WTC11 (cell line): ENCODE measurements around the gene SPOCK1. TPM values are rescaled to one million over a fixed set of nuclear protein-coding genes. Genes with fewer than 3 reads are reported as not detected.

Source experiments
- ATAC-seq: fragments of 200-7000 bp; cut with Tn5 transposase; 2 replicates; pipeline ENCODE4 v1.10.0; 2021; ENCODE audit warnings: mild to moderate bottlenecking, moderate library complexity
- CTCF ChIA-PET: fragments of 300-600 bp; sonication (Branson Sonifier 250); formaldehyde crosslinking; loops from one replicate; lab custom pipeline; 2021; ENCODE audit warnings: antibody characterized with exemption; lab: Charles Lee
- POLR2A ChIA-PET: fragments of 350-600 bp; sonication (Branson Sonifier 250); formaldehyde crosslinking; loops from one replicate; lab custom pipeline; 2021; ENCODE audit warnings: antibody characterized with exemption; lab: Charles Lee
- DNase-seq: peaks from one replicate; pipeline ENCODE4 v3.0.0; 2021; ENCODE audit warnings: low spot score
- H3K27ac Mint-ChIP-seq: 2 replicates; pipeline ENCODE4 v1.8.0; 2021; ENCODE audit warnings: mixed read lengths
- H3K27me3 Mint-ChIP-seq: 2 replicates; pipeline ENCODE4 v1.8.0; 2021; ENCODE audit warnings: low read depth, mild to moderate bottlenecking, moderate library complexity, mixed read lengths
- H3K36me3 Mint-ChIP-seq: 2 replicates; pipeline ENCODE4 v1.8.0; 2021; ENCODE audit warnings: mixed read lengths
- H3K4me1 Mint-ChIP-seq: 2 replicates; pipeline ENCODE4 v1.8.0; 2022; ENCODE audit warnings: mixed read lengths
- H3K4me3 Mint-ChIP-seq: 2 replicates; pipeline ENCODE4 v1.8.0; 2021; ENCODE audit warnings: mild to moderate bottlenecking, moderate library complexity, mixed read lengths
- H3K9me3 Mint-ChIP-seq: 2 replicates; pipeline ENCODE4 v1.8.0; 2021; ENCODE audit warnings: mixed read lengths
- ATF1 ChIP-seq: sonication (generic); formaldehyde crosslinking; IDR thresholded peaks from 2 replicates; pipeline ENCODE4 v1.8.1; 2023; ENCODE audit warnings: mild to moderate bottlenecking, moderate library complexity, missing genetic modification reagents
- FOXJ3 ChIP-seq: sonication (generic); formaldehyde crosslinking; IDR thresholded peaks from 2 replicates; pipeline ENCODE4 v1.9.0; 2021; ENCODE audit warnings: missing genetic modification reagents, mild to moderate bottlenecking, borderline replicate concordance
- FOXK1 ChIP-seq: sonication (generic); formaldehyde crosslinking; IDR thresholded peaks from 2 replicates; pipeline ENCODE4 v1.8.0; 2022; ENCODE audit warnings: mild to moderate bottlenecking, moderate library complexity, missing genetic modification reagents
- GTF2I ChIP-seq: fragments of 250-450 bp; sonication (Bioruptor Pico); conservative IDR thresholded peaks from 2 replicates; pipeline ENCODE4 v1.4.0; 2021; ENCODE audit warnings: mild to moderate bottlenecking
- SMAD4 ChIP-seq: sonication (generic); formaldehyde crosslinking; IDR thresholded peaks from 2 replicates; pipeline ENCODE4 v1.8.0; 2022; ENCODE audit warnings: mild to moderate bottlenecking, missing genetic modification reagents
- TP53 ChIP-seq: sonication (generic); formaldehyde crosslinking; IDR thresholded peaks from 2 replicates; pipeline ENCODE4 v1.8.1; 2023; ENCODE audit warnings: mild to moderate bottlenecking, missing genetic modification reagents
- ZBTB21 ChIP-seq: sonication (generic); formaldehyde crosslinking; IDR thresholded peaks from 2 replicates; pipeline ENCODE4 v1.8.1; 2023; ENCODE audit warnings: mild to moderate bottlenecking, missing genetic modification reagents, borderline replicate concordance
- ZNF396 ChIP-seq: fragments of 250-450 bp; sonication (Bioruptor Pico); IDR thresholded peaks from 2 replicates; pipeline ENCODE4 v1.8.0; 2021; ENCODE audit warnings: mild to moderate bottlenecking, moderate library complexity, borderline replicate concordance
- total RNA-seq: library from RNA; stranded (reverse); gene quantifications from 3 replicates; pipeline ENCODE4 v1.2.3, GENCODE V29; 2021
- TF ChIP-seq, protein P1 (sequence below): sonication (generic); formaldehyde crosslinking; conservative IDR thresholded peaks from 2 replicates; pipeline ENCODE4 v1.8.1; 2023; ENCODE audit warnings: mild to moderate bottlenecking, low read depth, missing genetic modification reagents, moderate library complexity
- TF ChIP-seq, protein P2 (sequence below): sonication (generic); formaldehyde crosslinking; IDR thresholded peaks from 2 replicates; pipeline ENCODE4 v1.8.1; 2022; ENCODE audit warnings: mild to moderate bottlenecking, missing genetic modification reagents, moderate library complexity, borderline replicate concordance
- TF ChIP-seq, protein P3 (sequence below): fragments of 250-450 bp; sonication (Bioruptor Pico); IDR thresholded peaks from 2 replicates; pipeline ENCODE4 v1.9.0; 2021; ENCODE audit warnings: mild to moderate bottlenecking
- TF ChIP-seq, protein P4 (sequence below): sonication (generic); formaldehyde crosslinking; IDR thresholded peaks from 2 replicates; pipeline ENCODE4 v1.8.0; 2023; ENCODE audit warnings: missing genetic modification reagents, mild to moderate bottlenecking, borderline replicate concordance
- TF ChIP-seq, protein P5 (sequence below): sonication (generic); formaldehyde crosslinking; IDR thresholded peaks from 2 replicates; pipeline ENCODE4 v1.8.0; 2022; ENCODE audit warnings: mild to moderate bottlenecking, missing genetic modification reagents
- TF ChIP-seq, protein P6 (sequence below): sonication (generic); formaldehyde crosslinking; IDR thresholded peaks from 2 replicates; pipeline ENCODE4 v1.8.1; 2023; ENCODE audit warnings: mild to moderate bottlenecking, moderate library complexity, missing genetic modification reagents

SPOCK1 gene
- total RNA-seq, 1 experiment from 2014 or later = 15.2 TPM

DNA sequence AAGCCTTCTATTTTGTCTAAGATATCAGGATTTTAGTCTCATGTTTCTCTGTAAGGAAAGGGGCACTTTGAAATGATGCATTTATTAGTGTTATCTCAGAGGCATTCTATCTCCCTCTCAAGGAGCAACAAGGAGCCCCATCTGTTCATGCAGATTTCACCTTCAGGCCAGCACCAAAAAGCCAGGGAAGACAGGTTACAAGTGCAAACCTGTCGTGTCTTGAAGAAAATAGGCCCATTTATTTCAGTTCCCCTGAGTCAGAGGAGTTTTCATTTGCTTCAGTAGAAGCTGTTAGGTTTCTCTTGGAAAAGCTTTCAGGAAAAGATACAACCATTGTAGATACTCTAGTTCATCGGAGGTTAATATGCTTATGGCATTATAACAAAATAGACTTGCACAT is 97.2 kb downstream of the SPOCK1 start:
- CTCF ChIA-PET = no interaction called here
- Mint-ChIP-seq H3K27me3 (no peaks in the 10 kb centered on the region), H3K4me3 (no peak overlapping the region), H3K36me3 (no peaks in the 10 kb centered on the region), H3K27ac (no peak overlapping the region), H3K9me3 (no peaks in the 10 kb centered on the region), H3K4me1 (no peaks in the 10 kb centered on the region)
- TF ChIP-seq FOXJ3 (CRISPR knock-in tag) = no peak
- no peak for TF ChIP-seq FOXK1 (CRISPR knock-in tag)
- TF ChIP-seq ZBTB21 = no peak
- TF ChIP-seq, protein P1, sequence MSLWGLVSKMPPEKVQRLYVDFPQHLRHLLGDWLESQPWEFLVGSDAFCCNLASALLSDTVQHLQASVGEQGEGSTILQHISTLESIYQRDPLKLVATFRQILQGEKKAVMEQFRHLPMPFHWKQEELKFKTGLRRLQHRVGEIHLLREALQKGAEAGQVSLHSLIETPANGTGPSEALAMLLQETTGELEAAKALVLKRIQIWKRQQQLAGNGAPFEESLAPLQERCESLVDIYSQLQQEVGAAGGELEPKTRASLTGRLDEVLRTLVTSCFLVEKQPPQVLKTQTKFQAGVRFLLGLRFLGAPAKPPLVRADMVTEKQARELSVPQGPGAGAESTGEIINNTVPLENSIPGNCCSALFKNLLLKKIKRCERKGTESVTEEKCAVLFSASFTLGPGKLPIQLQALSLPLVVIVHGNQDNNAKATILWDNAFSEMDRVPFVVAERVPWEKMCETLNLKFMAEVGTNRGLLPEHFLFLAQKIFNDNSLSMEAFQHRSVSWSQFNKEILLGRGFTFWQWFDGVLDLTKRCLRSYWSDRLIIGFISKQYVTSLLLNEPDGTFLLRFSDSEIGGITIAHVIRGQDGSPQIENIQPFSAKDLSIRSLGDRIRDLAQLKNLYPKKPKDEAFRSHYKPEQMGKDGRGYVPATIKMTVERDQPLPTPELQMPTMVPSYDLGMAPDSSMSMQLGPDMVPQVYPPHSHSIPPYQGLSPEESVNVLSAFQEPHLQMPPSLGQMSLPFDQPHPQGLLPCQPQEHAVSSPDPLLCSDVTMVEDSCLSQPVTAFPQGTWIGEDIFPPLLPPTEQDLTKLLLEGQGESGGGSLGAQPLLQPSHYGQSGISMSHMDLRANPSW (CRISPR knock-in tag) = no peak
- TF ChIP-seq TP53 (CRISPR knock-in tag) = no peak
- no peak for TF ChIP-seq ZNF396 (CRISPR knock-in tag)
- TF ChIP-seq, protein P2, sequence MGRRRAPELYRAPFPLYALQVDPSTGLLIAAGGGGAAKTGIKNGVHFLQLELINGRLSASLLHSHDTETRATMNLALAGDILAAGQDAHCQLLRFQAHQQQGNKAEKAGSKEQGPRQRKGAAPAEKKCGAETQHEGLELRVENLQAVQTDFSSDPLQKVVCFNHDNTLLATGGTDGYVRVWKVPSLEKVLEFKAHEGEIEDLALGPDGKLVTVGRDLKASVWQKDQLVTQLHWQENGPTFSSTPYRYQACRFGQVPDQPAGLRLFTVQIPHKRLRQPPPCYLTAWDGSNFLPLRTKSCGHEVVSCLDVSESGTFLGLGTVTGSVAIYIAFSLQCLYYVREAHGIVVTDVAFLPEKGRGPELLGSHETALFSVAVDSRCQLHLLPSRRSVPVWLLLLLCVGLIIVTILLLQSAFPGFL = no peak
- TF ChIP-seq, protein P3, sequence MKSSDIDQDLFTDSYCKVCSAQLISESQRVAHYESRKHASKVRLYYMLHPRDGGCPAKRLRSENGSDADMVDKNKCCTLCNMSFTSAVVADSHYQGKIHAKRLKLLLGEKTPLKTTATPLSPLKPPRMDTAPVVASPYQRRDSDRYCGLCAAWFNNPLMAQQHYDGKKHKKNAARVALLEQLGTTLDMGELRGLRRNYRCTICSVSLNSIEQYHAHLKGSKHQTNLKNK = no peak
- TF ChIP-seq ATF1 (CRISPR knock-in tag) = no peak
- TF ChIP-seq, protein P4, sequence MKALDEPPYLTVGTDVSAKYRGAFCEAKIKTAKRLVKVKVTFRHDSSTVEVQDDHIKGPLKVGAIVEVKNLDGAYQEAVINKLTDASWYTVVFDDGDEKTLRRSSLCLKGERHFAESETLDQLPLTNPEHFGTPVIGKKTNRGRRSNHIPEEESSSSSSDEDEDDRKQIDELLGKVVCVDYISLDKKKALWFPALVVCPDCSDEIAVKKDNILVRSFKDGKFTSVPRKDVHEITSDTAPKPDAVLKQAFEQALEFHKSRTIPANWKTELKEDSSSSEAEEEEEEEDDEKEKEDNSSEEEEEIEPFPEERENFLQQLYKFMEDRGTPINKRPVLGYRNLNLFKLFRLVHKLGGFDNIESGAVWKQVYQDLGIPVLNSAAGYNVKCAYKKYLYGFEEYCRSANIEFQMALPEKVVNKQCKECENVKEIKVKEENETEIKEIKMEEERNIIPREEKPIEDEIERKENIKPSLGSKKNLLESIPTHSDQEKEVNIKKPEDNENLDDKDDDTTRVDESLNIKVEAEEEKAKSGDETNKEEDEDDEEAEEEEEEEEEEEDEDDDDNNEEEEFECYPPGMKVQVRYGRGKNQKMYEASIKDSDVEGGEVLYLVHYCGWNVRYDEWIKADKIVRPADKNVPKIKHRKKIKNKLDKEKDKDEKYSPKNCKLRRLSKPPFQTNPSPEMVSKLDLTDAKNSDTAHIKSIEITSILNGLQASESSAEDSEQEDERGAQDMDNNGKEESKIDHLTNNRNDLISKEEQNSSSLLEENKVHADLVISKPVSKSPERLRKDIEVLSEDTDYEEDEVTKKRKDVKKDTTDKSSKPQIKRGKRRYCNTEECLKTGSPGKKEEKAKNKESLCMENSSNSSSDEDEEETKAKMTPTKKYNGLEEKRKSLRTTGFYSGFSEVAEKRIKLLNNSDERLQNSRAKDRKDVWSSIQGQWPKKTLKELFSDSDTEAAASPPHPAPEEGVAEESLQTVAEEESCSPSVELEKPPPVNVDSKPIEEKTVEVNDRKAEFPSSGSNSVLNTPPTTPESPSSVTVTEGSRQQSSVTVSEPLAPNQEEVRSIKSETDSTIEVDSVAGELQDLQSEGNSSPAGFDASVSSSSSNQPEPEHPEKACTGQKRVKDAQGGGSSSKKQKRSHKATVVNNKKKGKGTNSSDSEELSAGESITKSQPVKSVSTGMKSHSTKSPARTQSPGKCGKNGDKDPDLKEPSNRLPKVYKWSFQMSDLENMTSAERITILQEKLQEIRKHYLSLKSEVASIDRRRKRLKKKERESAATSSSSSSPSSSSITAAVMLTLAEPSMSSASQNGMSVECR (CRISPR knock-in tag) = no peak
- TF ChIP-seq, protein P5, sequence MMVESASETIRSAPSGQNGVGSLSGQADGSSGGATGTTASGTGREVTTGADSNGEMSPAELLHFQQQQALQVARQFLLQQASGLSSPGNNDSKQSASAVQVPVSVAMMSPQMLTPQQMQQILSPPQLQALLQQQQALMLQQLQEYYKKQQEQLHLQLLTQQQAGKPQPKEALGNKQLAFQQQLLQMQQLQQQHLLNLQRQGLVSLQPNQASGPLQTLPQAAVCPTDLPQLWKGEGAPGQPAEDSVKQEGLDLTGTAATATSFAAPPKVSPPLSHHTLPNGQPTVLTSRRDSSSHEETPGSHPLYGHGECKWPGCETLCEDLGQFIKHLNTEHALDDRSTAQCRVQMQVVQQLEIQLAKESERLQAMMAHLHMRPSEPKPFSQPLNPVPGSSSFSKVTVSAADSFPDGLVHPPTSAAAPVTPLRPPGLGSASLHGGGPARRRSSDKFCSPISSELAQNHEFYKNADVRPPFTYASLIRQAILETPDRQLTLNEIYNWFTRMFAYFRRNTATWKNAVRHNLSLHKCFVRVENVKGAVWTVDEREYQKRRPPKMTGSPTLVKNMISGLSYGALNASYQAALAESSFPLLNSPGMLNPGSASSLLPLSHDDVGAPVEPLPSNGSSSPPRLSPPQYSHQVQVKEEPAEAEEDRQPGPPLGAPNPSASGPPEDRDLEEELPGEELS = no peak
- no peak for TF ChIP-seq GTF2I
- no peak for TF ChIP-seq SMAD4 (CRISPR knock-in tag)
- TF ChIP-seq, protein P6, sequence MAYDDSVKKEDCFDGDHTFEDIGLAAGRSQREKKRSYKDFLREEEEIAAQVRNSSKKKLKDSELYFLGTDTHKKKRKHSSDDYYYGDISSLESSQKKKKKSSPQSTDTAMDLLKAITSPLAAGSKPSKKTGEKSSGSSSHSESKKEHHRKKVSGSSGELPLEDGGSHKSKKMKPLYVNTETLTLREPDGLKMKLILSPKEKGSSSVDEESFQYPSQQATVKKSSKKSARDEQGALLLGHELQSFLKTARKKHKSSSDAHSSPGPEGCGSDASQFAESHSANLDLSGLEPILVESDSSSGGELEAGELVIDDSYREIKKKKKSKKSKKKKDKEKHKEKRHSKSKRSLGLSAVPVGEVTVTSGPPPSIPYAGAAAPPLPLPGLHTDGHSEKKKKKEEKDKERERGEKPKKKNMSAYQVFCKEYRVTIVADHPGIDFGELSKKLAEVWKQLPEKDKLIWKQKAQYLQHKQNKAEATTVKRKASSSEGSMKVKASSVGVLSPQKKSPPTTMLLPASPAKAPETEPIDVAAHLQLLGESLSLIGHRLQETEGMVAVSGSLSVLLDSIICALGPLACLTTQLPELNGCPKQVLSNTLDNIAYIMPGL (CRISPR knock-in tag) = no peak
- ATAC-seq (no peak), DNase-seq (no peak)
- POLR2A ChIA-PET = no interaction called here
